ENCODE measurements around the gene ULBP1.
"Not testable (repeated sequence)": the region's sequence is repeated elsewhere in the genome, so short reads cannot be mapped to it uniquely, and the experiment has no call there.

Gene ULBP1

DNA sequence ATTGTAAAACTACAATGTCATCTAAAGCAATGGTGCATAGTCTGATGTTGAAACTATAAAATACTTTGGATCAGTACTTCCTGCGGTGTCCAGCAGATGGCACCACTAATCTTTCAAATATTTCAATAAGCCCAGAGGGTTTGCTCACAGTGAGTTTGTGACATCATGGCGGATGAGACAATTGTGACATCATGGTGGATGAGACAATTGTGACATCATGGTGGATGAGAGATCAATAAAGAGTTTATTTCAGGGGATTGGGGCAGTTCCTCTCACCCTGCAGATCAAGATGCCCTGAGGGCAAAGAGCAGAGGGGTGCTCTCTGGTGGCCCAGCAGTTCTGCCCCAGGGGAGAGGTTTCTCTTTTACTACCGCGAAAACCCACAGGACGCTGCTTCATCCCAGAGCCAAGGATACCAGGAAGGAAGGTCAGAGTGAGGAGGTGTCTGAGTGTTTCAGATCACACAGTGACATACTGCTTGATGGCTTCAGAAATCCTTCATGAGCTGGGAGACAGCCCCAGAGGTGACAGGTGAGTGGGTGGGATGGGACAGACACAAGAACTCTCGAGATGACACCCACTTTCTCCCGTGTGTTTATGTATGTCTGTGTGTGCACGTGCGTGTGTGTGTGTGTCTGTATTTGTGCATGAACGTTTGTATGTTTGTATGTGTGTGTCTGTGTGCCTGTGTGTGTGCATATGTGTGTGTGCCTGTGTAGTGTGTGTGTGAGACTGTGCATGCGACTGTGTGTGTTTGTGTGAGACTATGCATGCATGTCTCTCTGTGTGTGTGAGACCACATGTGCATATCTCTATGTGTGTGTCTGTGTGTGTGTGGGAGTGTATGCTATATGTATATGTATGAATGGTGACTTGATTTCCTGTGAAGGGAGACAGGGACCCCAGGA is 29.2 kb upstream of the ULBP1 start:
- DNase-seq, result no peak

DNA sequence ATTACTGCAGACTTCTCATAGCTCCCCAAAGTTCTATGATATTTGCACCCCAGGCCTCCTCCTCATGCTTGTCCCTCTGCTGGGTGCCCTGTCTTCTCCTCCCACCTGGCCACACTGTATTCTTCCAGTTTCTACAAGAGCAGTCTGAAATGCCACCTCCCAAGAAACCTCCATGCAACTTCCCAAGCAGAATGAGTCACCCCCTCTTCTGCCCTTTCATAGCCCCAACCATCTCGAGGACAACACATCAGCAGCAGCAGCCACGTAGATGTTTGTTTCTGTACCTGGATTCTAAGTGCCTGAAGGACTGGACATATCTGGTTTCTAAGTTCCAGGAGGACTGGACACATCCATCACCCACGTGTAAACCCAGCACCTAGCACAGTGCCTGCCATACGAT is 28.5 kb upstream of the ULBP1 start:
- DNase-seq, result no peak

DNA sequence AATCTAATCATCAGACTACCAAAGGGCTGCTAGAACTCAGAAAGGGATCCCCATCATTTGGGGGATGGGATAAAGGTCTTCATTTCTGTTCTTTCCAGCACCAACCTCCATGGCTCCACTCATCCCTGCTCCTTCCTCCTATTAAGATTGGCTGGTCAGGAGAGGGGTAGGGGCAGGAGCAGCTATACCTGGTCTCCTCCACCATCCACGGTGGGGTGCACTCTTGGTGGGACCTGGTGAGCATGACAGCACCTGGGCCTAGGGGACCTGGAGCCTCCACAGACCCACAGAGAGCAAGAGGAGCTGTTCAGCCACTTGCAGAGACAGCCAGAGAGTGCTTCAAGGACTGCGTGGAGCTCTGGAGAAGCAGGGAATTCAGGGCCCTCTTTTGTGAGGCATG is 28.1 kb upstream of the ULBP1 start:
- no peak for DNase-seq

DNA sequence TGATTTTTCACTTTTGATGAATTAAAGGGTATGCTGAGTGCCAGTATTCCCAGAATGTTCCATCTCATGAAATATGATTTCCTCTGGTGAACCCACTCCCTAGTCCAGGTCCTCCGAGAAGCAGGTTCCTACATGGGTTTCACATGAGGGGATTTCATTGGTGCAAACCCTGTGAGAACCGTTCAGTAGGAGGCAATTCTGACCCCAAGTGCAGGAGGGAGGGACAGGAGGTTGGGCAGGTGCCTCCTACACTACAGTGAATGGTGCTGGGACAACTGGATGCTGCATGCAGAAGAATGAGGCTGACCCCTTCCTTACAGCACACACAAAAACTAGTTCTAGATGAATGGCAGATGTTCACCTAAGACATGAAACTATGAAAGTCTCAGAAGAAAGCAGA is 27.0 kb upstream of the ULBP1 start:
- no peak for DNase-seq

DNA sequence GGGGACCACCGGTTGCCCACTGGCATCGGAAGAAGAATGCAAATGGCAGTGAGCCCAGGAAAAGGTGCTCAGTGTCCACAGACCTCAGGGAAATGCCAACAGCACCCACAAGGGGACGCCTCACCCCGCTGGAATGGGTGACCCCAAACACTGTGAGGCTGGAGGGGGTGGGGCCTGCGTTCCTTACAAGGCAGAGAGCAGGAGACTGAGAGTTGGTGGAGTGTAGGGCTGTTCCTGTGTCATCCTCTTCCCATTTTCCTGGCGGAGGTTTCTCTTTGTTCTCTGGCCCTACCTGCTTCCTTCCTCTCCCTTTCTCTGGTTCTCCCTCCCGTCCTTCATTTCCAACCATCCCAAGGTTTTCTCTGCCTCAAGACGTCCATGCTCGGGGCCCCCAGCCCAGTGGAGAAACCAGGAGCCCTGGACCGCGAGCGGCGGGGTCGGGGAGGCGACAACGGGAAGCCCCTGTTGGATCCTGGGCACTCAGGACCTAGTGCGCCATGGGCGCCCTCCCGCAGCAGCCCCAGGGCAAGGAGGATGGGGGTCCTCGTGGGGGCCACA is 25.7 kb upstream of the ULBP1 start:
- DNase-seq, result not testable (repeated sequence)

DNA sequence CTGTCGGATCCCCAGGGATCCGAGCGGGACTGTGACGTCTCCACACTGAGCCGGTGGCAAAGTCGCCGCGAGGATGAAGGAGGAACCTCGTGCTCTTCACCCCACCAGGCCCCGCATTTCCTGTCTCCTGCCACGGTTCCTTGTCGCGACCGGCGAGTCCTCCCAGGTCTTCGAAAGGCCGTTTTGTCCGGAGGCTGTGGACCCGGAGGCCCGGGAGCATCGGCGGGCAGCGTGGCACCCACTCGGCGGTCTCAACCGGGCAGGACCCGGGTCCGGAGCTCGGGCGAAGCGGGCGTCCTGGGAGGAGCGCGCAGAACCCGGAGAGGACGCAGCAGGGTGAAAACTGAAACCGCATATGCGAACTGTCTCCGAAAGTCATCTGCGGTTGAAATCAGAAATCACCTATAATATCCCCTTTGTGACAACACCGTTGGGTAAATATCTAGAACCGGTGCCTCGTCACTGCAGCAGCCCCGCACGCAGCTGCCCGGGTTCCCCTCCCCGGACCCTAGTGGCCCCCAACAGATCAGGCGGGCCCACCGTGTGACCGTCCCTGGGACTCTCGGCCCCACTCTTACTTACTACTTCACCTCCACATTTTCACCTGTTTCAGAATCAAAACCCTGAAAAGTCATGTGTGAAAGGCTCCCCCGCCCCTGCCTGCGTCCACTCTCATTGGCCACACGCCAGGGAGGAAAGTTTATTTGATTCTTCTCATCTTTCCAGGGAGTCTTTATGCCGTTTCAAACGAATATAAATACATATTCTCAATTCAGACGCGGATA is 25.0 kb upstream of the ULBP1 start:
- DNase-seq, result no peak

DNA sequence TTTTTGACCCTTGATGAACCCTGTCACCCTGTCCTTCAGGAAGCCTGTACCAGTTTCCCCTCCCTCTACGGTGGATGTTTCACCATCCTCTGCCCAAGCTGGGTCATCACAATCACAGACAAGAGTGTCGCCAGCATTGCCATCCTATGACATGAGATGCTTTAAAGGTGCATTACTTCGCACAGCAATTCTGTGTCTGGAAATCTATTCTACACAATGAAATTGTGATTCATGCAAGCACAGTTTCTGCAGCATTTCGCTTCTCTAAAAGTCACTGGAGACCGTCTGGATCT is 24.4 kb upstream of the ULBP1 start:
- DNase-seq, result no peak

DNA sequence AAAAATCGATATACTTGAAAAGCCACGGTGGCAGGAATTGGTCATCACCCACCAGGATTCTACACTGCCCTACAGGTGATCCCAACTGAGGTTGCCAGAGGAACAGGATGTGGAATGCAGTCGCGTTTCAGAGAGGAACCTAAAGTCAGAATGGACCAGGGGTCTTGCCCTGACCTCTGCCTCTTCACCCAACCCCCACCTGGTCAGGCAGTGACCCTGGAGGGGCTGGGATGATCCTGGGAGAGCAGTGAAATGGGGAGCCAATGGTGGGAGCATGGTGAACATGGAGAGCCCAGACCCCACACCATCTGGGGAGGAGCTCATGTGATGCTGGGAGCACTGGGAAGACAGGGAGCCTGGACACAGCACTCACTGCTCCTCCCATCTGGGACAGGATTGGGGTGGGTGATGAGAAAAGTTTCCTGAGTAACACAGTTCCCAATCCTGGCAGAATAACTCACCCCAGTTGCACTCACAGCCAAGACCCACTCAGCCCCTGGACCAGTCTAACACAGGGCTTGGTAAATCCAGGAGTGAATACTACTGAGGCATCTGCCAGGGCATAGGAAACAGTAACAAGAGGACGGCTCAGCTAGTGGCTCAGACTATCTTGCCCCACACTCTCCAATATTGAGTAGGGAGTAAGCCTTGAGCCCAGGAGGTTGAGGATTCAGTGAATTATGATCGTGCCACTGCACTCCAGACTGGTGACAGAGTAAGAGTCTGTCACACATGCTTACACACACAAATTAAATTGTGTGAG is 23.7 kb upstream of the ULBP1 start:
- DNase-seq, result no peak

DNA sequence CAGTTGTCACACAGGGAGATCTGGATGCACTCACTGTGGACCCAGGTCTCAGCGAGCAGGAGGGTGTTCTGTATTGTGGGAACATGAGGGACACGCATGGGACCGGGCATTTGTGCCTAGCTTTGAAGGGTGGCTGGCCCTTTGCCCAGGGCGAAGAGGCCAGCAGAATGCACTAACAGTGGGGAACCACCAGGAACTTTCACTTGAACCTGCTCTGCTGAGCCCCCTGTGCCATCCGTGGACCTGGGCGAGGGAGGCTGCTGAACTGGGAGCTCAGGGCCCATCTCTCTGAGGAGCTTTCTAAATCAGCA is 23.1 kb upstream of the ULBP1 start:
- DNase-seq, result no peak

DNA sequence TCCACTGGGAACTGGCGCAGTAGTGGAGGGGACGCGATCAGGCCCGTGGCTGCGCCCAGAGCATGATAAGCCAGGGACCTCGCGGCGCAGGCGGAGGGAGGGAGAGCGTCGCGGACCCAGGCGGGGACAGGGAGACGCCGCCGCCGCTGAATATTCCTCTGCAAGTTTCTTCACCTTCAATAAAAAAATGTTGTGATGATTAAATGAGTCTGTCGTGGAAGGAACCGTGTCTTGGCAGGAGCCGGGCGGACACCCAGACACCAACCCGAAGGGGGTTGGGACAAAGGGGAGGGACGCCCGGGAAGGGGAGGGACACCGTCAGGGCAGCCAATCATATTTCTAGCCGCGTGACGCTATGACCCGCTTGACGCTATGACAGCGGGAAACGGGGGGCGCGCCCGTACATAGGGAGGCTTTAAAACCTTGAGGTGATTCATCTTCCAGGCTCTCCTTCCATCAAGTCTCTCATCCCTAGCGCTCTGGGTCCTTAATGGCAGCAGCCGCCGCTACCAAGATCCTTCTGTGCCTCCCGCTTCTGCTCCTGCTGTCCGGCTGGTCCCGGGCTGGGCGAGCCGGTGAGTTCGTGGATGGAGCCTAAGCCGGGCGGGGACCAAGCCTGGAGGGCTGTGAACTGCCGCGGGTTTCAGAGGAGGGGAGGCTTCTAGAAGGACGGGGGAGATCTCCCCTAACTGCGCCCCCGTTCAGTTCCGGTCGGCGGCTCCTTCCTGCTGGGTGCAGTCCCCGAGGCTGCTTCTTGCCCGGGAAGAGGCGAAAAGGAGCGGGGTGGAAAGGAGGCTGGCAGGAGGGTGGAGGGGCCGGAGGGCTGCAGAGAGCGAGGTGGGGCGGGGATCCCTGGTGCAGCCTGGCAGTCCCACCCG is 21.9 kb upstream of the ULBP1 start, which contains the start of gene ULBP2:
Gene ULBP2 (plus strand): TSS at position 432 of the 878 bp plus-strand sequence. CDS start 59 bp downstream, at position 491.
- DNase-seq, result no peak

DNA sequence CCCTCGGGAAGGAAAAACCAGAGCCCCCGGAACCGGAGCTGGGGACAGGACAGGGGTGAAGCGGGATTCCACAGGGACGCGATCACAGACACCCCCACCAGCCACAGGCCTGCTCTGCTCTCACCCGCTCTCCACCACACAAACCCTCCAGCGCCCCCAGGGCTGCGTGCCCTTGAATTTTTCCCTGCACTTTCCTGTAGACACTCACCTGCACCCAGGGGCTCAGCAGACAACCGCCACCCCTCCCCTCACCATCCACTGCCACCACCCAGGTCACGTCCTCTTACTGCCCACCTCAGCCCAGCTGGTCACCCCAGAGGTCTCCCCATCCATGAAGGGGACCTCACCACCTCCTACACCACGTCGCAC is 21.3 kb upstream of the ULBP1 start:
- no peak for DNase-seq

DNA sequence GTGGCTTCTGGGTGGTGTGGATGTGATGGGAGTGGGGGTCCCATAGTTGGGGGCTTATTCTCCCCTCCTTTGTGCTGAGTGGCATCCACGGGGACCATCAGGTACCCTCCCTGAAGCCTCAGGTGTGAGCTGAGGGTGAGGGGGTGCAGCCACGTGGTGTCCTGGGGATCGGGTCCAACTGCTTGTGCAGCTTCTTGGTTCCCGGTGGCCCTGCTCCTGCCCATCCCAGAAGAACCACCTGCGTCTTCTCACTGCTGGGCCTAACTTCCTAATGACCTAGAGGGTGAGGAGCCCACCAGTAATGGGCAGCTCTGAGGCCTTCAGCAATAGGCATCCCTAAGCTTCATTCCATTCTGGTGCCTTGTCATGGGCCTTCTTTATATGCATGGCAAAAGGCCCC is 20.4 kb upstream of the ULBP1 start:
- not testable (repeated sequence) for DNase-seq

DNA sequence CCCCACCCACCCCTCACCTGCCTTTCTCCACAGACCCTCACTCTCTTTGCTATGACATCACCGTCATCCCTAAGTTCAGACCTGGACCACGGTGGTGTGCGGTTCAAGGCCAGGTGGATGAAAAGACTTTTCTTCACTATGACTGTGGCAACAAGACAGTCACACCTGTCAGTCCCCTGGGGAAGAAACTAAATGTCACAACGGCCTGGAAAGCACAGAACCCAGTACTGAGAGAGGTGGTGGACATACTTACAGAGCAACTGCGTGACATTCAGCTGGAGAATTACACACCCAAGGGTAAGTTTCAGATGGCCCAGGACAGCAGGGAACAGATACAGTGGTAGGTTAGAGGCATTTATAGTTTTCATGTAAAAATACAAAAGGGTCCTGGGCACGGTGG is 18.5 kb upstream of the ULBP1 start:
- not testable (repeated sequence) for DNase-seq

DNA sequence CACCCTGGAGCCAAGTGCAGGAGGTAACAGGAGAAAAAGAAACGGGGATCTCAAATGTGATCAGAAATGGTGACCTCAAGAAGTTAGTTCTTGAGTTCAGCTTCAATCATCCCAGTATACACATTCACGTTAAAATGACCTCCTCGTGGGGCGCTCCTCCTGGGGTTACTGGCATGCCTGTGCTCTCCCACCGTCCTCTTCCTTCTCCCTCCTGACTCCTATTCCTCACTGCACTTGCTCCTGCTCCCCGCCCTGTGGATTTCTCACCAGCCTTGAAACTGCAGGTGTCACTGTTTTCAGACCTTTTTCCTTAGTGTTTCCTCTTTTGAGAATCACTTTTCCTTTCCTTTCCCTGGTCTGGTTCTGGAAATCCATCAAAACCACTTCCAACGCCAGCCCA is 17.1 kb upstream of the ULBP1 start:
- not testable (repeated sequence) for DNase-seq

DNA sequence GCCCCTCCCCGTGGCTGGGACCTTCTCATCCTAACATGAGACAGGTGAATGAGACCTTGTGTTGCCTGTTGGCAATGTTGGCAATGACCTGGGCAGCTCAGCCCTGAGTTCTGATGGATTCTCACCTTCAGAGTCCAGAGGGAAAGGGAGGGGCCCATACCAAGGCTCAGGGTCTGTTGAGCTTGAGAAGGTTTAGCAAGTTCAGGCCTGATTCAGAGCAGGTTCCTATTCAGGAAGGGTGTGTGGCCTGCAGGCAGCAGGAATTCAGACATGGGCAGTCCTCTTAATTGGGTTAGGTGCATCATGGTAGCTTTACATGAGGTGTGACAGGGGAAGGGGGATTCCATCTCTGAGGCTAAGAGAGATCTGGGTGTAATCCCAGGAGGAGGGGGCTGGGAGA is 16.2 kb upstream of the ULBP1 start:
- DNase-seq, result not testable (repeated sequence)

DNA sequence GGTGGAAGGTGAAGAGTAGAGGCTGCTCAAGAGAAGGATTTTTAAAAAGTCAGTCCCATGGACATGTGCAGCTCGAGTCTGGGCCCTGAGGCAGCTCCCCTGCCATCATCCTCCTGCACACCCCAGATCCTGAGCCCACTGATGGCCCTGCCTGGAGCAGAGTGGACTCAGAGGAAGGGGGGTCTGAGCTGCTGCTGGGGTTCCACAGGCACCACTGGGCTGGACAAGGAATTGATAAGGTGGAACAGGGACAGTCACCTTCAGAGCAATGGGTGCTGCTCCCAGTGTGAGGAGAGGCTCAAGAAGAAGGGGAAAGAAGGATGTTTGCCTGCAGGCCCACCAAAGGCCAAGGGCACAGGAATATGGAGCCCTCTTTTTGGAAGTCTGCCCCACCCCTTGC is 15.7 kb upstream of the ULBP1 start:
- no peak for DNase-seq

DNA sequence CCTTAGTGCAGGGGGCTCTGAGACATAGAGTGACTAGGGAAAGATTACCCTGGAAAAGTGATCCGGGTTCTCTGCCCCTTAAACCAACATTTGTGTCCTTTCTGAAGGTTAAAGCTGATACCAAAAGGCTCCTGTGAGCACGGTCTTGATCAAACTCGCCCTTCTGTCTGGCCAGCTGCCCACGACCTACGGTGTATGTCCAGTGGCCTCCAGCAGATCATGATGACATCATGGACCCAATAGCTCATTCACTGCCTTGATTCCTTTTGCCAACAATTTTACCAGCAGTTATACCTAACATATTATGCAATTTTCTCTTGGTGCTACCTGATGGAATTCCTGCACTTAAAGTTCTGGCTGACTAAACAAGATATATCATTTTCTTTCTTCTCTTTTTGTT is 15.1 kb upstream of the ULBP1 start:
- no peak for DNase-seq

DNA sequence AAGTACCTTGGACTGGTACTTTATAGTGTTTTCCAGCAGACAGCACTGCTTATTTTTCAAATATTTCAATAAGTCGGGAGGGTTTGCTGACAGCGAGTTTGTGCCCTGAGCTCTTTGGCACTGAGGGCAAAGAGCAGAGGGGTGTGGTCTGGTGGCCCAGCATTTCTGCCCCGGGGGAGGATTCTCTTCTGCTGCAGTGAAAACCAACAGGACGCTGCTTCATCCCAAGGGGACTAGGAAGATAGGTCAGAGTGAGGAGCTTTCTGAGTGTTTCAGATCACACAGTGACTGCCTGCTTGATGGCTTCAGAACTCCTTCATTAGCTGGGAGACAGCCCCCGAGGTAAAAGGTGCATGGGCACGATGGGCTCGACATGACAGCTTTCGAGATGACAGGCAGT is 13.3 kb upstream of the ULBP1 start:
- no peak for DNase-seq

DNA sequence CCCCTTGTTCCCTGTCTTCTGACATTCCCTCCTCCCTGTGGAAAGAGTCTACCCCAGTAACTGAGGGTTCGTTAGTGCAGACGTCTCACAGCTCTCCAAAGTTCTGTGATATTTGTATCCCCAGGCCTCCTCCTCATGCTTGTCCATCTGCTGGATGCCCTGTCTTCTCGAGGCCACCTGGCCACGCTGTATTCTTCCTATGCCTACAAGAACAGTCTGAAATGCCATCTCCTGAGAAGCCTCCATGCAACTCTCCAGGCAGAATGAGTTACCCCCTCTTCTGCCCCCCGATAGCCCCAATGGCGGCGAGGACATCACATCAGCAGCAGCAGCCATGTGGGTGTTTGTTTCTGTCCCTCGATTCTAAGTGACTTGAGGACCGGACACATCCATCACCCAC is 12.6 kb upstream of the ULBP1 start:
- no peak for DNase-seq

DNA sequence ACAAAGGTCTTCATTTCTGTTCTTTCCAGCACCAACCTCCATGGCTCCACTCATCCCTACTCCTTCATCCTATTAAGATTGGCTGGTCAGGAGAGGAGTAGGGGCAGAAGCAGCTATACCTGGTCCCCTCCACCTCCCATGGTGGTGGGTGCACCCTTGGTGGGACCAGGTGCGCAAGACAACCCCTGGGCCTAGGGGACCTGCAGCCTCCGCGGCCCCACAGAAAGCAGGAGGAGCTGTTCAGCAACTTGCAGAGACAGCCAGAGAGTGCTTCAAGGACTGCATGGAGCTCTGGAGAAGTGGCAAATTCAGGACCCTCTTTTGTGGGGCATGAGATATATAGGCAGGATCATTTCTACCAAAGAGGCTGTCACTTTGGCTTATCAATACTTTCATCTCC is 12.1 kb upstream of the ULBP1 start:
- no peak for DNase-seq

DNA sequence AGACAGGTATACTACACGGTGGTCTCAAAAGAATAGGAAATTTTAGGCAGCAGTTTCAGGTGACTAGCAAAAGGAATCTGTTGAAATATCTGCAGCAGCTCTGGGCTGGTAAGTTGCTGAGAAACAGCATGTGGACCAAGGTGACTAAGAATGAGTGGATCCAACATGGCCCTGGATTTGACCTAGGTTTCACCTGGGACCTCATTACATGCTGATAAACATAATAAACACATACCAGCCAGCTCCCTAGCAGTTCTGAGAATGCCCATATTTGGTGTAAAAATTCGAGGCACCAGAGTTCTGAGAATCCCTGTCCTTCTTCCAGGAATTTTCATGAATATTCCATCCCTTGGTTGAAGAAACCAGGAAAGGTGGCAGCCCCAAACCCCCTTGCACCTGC is 10.4 kb upstream of the ULBP1 start:
- DNase-seq, result not testable (repeated sequence)

DNA sequence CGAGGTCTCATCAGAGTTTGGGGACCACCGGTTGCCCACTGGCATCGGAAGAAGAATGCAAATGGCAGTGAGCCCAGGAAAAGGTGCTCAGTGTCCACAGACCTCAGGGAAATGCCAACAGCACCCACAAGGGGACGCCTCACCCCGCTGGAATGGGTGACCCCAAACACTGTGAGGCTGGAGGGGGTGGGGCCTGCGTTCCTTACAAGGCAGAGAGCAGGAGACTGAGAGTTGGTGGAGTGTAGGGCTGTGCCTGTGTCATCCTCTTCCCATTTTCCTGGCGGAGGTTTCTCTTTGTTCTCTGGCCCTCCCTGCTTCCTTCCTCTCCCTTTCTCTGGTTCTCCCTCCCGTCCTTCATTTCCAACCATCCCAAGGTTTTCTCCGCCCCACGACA is 9.8 kb upstream of the ULBP1 start:
- not testable (repeated sequence) for DNase-seq

Data from cortex of kidney (tissue), 1 donor.